GM19240 (cell line): ENCODE measurements around the gene CSNK2A2.

Experiments
- DNase-seq: peaks from one replicate; pipeline ENCODE4 v3.0.0; 2011; ENCODE audit warnings: low spot score; ENCODE audit not compliant: insufficient read length

The CSNK2A2 gene

DNA sequence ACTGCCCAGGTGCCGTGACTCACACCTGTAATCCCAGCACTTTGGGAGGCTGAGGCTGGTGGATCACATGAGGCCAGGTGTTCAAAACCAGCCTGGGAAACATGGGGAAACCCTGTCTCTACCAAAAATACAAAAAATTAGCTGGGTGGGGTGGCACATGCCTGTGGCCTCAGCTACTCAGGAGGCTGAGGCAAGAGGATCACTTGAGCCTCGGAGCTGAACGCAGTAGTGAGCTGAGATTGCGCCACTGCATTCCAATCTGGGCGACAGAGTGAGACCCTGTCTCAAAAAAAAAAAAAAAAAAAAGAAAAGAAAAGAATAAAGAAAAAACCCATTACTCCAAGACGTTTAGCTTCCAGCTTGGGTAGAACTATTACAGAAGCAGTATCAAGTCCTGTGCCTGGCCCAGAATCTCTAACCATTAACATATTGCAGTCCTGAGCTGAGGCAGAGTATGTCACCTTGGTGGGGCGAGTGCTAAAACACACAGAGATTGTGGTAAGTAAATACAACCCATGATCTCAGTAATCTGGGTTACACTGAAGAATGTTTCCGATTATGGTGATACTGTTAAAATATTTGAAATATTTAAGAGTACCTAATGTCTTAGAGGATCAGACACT lies 45.5 kb downstream of the CSNK2A2 start:
- no peak for DNase-seq

DNA sequence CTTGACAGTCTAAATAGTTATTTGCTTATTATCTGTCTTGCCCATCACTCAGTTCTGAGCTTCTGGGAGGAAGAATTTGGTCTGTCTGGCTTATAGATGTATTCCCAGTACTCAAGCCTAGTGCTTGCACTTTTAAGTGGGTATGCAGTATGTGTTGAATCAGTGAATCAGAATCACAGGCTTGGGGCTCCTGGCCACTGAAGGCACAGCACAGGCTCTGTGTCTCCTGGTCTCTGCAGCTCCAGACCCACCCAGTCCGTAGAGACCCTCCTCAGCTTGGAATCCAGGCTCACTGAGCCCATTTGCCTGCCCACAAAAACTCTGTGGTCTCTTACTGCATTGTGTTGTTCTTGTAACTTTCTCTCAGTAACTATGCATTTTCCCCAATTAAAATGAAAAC lies 49.4 kb downstream of the CSNK2A2 start:
- no peak for DNase-seq

DNA sequence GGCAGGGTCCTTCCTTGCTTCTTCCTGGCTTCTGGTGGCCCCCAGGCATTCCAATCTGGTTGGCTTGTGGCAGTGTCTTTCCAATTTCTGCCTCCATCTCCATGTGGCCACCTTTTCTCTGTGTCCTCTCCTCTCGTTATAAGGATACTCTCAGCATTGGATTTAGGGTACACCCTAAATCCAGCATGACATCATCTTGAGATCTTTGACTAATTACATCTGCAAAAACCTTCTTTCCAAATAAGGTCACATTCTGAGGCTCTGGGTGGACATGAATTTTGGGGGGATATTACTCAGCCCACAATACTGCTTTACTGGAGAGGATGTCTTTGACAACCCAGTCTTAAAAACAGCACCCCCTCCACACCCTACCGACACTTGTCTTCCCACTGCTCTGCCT lies 49.8 kb downstream of the CSNK2A2 start:
- no peak for DNase-seq

DNA sequence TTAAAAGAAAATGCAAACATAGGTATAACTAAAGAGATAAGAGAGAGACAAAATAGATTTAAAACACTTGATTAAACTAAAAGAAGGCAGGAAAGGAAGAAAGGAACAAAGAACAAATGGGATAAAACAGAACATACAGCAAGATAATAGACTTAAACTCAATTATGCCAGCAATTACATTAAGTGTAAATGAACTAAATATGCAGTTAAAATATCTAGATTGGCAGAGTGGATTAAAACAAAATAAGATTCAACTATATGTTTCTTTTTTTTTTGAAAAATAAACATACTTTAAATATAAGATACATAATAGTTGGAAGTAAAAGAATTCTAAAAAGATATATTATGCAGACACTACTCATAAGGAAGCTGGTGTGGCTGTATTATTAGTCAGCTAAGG lies 59.1 kb downstream of the CSNK2A2 start:
- no peak for DNase-seq

DNA sequence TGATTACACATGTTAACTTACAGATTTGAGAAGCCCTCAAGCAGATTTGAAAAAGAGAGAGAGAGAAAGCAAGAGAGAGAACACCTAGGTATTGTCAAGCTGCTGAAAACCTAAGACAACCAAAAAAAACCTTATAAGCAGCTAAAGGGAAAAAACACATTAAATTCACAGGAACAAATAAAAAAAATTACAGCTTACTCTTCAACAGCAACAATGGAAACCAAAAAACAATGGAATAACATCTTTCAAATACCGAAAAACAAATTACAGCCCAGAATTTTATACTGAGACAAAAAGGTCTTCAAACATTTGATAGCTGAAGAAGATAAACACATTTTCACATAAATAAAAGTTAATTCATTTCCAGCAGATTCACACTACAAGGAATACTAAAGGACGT lies 60.3 kb downstream of the CSNK2A2 start:
- no peak for DNase-seq

DNA sequence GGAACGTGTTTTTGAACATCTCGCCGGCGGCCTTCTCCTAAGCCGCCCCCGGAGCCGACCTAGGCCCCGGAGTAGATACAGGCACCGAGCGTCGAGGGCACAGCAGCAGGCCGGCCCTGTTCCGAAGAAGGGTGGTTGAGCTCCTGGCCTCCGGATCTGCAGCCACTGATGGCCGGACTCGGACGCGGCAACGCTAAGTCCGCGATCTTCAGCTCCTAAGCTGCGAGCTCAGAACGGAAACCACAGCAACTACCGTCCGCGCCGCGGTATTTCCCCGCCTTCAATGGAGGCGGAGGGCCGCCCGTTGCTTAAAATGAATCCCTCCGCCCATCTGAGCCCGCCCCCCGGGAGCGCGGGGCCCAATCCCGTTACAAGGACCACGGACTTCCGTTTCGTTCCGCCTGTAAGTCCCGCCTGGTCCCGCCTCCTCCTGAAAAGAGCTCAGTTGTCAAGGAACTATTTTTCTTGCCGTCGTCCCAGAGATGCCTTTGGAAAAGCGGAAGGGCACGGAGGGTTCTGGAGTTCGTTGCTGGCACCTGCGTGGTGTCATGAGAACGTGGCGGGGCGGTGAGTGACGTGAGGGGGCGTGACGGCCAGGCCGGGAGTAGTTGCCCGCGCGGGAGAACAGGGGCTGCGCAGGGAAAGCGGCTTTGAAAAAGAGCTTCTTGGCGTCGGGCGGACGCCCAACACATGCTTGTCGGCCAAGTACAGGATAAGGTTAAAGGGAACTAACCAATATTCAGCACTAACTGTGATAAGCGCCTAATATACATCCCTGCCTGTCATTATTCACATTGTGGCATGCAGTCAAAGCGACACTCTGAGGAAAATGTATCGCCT lies 68.6 kb downstream of the CSNK2A2 start, which contains the start of gene CFAP20:
TSS of gene CFAP20 (minus strand) at position 285 of the 840 bp plus-strand sequence. CDS start at position 19, 266 bp downstream.
- peak; percentile 69 for DNase-seq

DNA sequence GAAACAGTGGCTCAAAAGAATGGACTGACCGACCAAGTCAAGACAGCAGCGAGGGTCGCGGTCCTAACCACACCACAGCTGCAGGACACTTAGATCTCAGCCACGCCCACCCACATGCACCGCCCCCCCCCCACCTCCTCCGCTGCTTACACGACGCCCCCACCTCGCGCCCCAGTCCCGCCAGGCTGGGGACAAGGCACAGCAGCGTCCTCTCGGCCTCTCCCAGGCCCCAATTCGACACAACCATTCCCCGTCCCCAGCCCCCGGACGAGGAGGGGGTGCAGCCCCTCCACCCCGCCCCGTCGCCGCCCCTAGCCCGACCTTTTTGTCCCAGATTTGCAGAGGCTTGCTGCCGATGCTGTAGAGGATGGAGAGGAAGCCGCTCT lies 69.2 kb downstream of the CSNK2A2 start:
- DNase-seq, result no peak

DNA sequence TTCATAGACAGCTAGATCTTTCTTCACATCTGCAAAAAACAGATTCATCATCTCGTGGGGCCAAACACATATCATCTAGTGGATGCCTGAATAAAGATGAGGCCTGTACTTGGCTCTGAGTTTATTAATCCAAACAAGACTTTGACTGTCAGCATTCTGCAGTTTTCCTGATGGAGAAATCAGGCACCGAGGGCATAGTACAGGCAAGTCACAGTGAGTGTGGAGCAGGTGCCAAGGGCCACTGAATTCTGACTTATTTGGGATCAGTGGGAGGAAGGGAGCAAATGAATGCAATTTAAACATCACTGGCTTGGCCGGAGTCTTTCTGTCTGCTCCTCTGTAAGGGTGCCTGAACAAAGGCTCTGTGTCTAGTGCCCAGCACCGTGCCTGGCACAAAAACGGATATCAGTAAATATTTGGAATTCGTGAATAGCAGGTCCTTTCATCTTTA lies 69.7 kb downstream of the CSNK2A2 start:
- no peak for DNase-seq

DNA sequence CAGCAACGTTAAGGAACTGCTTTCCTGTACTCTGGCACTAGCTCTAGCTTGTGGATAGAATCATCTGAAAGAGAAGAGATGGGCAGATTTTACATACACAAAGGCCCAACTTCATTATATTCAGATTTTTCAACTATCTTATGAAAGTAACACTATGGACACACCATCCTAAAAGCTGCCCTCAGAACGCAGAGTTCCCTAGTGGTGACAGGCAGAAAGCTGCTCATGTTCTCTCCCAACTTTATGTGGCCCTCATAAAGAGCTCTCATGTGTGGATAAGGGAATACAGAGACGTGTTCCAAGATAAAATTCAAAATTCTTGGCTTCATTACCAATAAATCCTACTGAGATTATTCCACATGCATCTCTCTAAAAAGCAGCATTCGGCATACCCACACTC lies 70.3 kb downstream of the CSNK2A2 start:
- no peak for DNase-seq

DNA sequence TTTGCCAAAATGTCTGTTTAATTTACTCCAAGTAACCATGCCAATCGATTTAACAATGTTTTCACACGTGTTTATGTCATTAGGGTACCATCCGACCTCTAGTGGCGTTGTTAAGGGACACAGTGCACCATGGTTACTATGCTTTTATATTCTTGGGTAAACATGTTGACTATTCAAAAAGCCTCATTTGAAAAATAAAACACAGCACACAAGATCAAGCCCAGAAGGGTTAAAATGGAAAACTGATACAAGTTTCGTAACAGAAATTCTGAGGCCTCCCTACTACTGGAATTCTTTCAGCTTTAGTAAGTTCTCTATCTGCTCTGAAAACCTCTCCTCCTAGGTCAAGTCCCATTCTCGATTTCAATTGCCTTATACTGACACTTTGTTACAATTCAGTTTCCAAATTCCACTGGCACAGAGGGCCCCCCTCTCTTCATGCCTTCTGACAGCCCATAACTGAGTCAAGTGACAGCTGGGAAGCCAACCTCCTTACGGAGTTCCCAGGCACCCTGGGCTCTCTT lies 70.8 kb downstream of the CSNK2A2 start:
- no peak for DNase-seq

DNA sequence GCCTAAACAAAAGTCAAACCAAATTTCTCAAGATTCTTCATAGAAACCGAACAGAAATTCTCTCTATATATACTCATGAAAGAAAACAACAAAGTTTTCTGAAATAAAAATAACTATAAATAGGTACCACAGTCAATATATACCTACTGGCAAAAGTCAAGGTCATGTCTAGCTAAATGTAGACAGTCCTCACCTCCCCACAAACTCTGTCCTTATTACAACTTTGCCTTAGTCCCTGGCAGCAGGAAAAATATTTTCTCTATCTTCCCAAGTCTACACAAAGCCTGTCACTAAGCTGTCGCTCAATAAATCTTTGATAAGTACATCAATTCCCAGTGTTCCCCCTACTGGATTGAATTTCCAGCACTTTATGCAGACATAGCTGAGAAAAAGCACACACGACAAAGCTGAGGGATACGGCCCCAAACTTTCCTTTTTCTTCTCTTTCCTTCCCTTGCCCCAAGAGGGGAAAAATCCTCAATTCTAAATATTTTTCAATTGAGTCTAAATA lies 71.4 kb downstream of the CSNK2A2 start:
- no peak for DNase-seq

DNA sequence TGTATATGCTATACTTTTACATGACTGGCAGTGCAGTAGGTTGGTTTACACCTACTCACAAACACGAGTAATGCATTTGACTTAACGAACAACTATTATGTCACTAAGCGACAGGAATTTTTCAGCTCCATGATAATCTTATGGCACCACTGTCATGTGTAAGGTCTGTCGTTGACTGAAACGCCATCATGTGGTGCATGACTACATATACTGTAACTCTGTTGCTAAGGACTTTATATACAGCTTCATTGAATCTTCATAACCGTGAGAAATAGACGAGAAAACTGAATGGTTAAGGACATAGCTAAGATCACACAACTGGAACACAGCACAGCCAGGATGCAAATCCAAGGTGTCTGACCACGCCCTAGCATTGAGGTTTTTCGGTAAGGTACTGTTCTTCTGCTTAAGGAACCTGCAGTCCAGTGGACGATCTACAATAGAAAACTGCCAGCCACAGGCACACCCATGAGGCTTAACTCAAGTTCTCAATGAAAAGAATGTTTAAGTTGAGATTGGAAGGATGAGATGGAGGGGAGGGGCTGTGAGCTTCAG lies 72.0 kb downstream of the CSNK2A2 start:
- DNase-seq, result no peak

DNA sequence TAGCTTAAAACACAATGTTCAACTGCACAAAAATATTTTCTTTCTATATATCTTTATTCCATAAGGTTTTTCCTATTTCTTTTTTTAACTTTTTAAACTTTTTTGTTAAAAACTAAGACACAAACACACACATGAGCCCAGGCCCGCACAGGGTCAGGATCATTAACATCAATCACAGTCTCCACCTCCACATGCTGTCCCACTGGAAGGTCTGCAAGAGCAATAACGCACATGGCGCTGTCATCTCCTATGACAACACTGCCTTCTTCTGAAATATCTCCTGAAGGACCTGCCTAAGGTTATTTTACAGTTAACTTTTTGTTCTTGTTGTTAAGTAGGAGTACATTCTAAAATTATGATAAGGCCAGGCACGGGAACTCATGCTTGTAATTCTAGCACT lies 72.9 kb downstream of the CSNK2A2 start:
- DNase-seq, result no peak

DNA sequence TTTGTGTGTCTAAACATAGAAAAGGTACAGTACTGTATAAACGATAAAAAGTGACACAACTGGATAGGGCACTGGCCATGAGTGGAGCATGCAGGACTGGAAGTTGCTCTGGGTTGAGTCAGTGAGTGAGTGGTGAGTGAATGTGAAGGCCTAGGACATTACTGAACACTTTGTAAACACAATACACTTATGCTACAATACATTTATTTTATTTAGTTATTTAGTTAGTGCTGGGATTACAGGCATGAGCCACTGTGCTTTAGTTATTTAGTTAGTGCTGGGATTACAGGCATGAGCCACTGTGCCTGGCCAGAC lies 73.3 kb downstream of the CSNK2A2 start:
- no peak for DNase-seq

DNA sequence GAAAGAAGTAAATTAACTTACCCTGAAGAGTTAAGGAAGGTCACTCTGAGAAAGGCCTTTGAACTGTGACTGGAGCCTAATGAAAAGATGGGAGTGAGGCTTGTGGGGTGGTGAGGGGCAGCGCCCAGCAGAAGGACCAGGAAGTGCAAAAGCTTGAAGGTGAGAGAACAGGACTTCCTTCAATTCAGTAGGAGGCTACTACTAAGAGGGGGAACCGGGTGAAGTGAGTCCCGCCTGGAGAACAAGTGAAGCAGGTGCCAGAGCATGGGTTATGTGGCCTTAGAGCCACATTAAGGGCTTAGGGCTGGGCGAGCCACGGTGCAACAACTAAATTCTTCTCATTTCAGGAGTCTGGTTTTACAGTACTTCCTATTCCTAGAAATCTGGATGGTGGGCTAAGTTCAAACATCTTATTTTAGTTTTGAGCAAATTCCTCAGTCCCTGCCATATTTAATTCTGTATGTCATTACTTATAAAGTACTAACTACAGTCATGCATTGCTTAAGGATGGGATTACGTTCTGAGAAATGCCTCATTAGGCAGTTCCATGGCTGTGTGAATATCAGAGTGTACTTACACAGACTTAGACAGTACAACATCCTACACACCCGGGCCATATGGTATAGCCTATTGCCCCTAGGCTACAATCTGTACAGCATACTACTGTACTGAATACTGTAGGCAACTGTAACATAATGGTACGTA lies 73.9 kb downstream of the CSNK2A2 start:
- DNase-seq, result no peak

DNA sequence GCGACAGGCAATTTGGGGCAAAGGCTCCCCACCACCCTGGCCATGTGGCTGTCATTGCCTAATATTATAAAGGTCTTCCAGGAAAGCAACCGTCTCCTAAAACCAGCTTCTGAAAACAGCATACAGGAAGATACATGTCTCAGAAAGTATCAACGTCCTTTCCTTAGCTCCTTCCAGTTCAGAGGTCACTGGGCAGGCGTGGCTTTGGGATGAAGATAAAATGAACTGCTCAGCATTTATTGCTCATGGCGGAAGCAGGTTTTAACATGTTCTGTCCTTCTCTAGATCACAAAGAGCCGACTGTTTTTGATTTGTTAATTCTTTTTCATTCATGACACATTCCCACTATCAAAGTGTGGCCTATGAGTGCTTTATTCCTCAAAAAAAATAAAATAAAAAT lies 76.8 kb downstream of the CSNK2A2 start:
- no peak for DNase-seq

DNA sequence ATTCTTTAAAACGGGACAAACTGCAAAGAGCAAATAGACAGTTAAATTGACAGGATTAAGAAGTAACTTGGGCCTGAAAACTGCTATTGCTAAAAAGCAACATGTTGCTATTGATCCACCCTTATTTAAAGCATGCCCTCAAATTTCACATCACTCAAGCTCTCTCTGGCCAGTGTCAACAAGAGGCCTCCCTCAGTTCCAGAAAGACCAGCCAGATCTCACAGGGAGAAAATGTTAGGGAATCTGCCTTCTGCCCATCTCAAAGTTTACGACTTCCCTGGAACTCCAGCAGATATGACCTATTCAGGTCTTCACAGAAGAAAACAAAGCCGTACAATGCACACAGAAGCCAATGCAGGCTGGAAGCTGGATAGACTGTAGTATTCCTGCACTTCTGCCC lies 77.7 kb downstream of the CSNK2A2 start:
- no peak for DNase-seq

DNA sequence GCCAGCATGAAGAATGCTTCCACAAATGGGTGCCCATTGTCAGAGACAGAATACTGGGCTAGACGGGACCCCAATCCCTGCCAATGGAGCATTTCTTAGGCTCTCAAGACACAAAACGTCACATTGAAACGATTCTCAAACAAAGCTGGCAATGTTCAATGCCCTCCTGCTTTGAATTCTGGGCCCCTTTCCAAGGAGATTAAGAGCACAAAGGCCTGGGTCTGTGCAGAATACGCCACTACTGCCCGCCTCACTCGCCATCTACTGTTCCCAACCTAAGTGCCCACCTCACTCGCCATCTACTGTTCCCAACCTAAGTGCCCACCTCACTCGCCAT lies 78.4 kb downstream of the CSNK2A2 start:
- no peak for DNase-seq

DNA sequence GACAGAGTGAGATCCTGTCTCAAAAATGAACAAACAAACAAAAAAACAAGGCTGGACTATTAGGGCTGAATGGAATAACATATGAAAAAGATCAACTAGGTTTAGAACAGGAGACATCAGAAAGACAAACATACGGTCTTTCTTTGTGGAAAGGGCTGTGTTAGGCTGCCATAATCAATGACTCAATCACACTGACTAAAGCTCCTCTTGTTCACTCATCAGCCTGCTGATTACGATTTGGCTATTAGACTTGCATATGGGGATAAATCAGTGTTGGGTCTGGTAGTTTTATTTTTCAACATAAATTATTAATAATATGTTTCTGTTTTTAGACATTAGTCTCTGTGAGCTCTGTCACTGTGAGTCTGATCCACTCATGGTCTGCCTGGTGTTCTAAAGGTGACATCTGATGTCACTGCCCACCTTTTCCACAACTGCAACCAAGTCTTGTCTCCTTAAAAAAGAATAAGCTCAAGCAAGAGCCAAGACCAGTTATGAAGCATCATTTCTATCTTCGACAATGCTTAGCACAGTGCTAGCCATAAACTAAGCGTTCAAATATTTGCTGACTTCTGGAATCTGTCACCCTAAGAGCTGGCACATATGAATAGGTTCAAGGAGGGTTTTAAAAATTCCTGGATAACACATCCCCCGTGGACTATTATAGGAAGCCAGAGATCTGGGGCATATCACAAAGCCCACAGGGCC lies 79.0 kb downstream of the CSNK2A2 start:
- DNase-seq, result no peak

DNA sequence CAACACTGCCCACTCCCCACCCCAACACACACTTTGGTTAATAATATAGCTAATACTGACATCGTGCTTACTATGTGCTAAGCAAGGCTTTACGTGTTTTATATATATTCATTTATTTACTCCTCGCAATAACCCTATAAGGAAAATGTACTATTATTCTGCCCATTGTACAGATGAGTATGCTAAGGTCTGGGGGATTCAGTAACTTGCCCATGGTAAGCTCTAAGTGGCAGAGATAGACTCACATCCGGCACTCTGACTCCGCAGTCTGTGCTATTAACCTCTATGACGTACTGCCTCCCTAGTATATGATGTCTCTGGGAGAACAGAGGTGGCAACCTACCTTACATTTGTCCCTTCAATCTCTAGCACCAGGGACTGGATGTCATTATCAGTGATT lies 81.4 kb downstream of the CSNK2A2 start:
- no peak for DNase-seq

DNA sequence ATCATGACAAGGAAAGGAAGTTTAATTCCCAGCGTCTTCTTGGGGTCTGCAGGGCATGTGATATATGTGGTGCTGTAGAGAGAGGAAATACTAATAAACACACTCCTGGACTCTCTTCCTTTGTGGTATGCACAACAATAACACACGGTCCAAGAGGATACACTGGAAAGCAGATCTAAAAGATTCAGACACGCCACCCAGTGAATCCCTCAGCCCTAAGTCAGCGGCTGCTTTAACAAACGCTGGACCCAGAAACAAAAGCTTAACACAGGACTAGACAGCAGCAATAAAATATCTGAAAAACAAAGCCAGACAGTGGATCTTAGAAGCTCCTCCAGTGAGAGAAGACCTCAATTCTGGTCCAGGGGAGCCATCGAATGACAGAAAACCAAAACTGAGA lies 81.8 kb downstream of the CSNK2A2 start:
- DNase-seq, result no peak
